GM12801 (cell line): ENCODE data around the gene PIN1.

Experiments used
- CTCF ChIP-seq: IDR thresholded peaks from one replicate; pipeline ENCODE4 v1.5.1; 2011; ENCODE audit warnings: control low read depth; ENCODE audit not compliant: insufficient read length; ENCODE audit errors: extremely low read depth

The PIN1 gene

GRCh38 chr19:9834726-9835506 lies at the start of gene PIN1:
TSS of gene PIN1 (plus strand) at chr19:9835318. CDS start at chr19:9835345, 27 bp downstream.
- no peak for TF ChIP-seq CTCF

GRCh38 chr19:9785367-9786331 lies 49.5 kb upstream of the PIN1 start:
- no peak for TF ChIP-seq CTCF

- TF ChIP-seq CTCF: no peak
Observed at GRCh38 chr19:9786342-9786741, 48.8 kb upstream of the PIN1 start.

GRCh38 chr19:9786819-9787218 lies 48.3 kb upstream of the PIN1 start:
- TF ChIP-seq CTCF: no peak

GRCh38 chr19:9789066-9789465 lies 46.1 kb upstream of the PIN1 start:
- TF ChIP-seq CTCF: no peak

GRCh38 chr19:9791552-9792205 lies 43.4 kb upstream of the PIN1 start:
- TF ChIP-seq CTCF: no peak
